Measurements from ENCODE around the gene XPR1. TPM values are rescaled to one million over a fixed set of nuclear protein-coding genes. Genes with fewer than 3 reads are reported as not detected.

XPR1 gene
- total and polyA plus RNA-seq, 10 of the 15 experiments (the other 5 are each of a cell fraction or from before 2014, with no cell fraction given), result 1.1 to 33.9 (median 11.3) TPM

GRCh38 chr1:180837020-180837419, 205.2 kb downstream of the XPR1 start:
- ATAC-seq, result no peak
- no peak for TF ChIP-seq REST (IDR thresholded peaks at IDR 0.05; ENCODE audit: low read depth, low read length)
- TF ChIP-seq PKNOX1 (IDR thresholded peaks at IDR 0.05), result 0 out of 2 replicates have a peak, but pooled peaks have one; percentile 12
- TF ChIP-seq EED (IDR thresholded peaks at IDR 0.05; ENCODE audit: low read depth), result no peak
- TF ChIP-seq SP1 (IDR thresholded peaks at IDR 0.05; ENCODE audit: low read depth, low read length), result no peak
- Histone ChIP-seq H3K36me3 (ENCODE audit: control insufficient read depth in 2 of 2, insufficient read depth in 2 of 2, low read length in 1 of 2) (no peaks in the 10 kb centered on the region), H3K9me3 (replicated peaks; ENCODE audit: control insufficient read depth, insufficient read depth, low read length) (no peaks in the 10 kb centered on the region; the same call in 2 of the 3 replicates), H2AFZ (ENCODE audit: control insufficient read depth, low read depth, low read length) (no peak overlapping the region), H3K4me3 (no peak overlapping the region), H3K4me1 (ENCODE audit: control insufficient read depth, insufficient read depth, low read length) (no peaks in the 10 kb centered on the region), H3K27ac (ENCODE audit: control insufficient read depth, insufficient read depth) (no peak overlapping the region), H3K9ac (ENCODE audit: control insufficient read depth, insufficient read depth, low read length) (no peak overlapping the region), H3K79me2 (ENCODE audit: control insufficient read depth, insufficient read depth, low read length) (no peaks in the 10 kb centered on the region), H3K27me3 (replicated peaks in 1 of 2; ENCODE audit: control insufficient read depth in 2 of 2, insufficient read depth in 2 of 2, low read length in 1 of 2) (no peaks in the 10 kb centered on the region), H3K4me2 (ENCODE audit: control insufficient read depth, insufficient read depth) (no peak overlapping the region), H4K20me1 (ENCODE audit: control insufficient read depth, insufficient read depth) (no peaks in the 10 kb centered on the region)
- 46% methylated on average over 3 of the region's 3 CpGs for WGBS (ENCODE audit: insufficient coverage, insufficient replicate concordance, low lambda C conversion rate, missing lambda C conversion rate)
- in situ Hi-C loops (cut with MboI) (no loop called here), intact Hi-C loops (cut with micrococcal nuclease; ENCODE audit: unreplicated experiment) (no loop called here)
- RAD21 ChIA-PET (ENCODE audit: unreplicated experiment), result no interaction called here
- SMC1A ChIA-PET (ENCODE audit: uncharacterized antibody, unreplicated experiment), result interaction anchor here (1.7 to 1.9 kb wide), 2 partner anchors 11 to 25 kb away, joined by 4 to 5 read pairs; no protein-coding TSS in a partner anchor
- CTCF ChIA-PET, result interaction anchor here (1.9 kb wide), 1 partner anchor 25 kb away, joined by 8 read pairs; no protein-coding TSS in a partner anchor
- POLR2A ChIA-PET, result no interaction called here
- FAIRE-seq, result no peak
- DNase-seq (ENCODE audit: low read depth, low spot score), result no peak
- no TSS peak for BruUV-seq (replicated peaks)
